Astrocyte (in vitro differentiated cells and primary cell): ENCODE data around the gene TNFRSF21.

Experiments used
- CTCF ChIP-seq: IDR thresholded peaks from 2 replicates; pipeline ENCODE4 v1.5.1; 2011; ENCODE audit warnings: low read depth, mild to moderate bottlenecking, inconsistent platforms, low read length, moderate library complexity; ENCODE audit not compliant: insufficient read depth
- EZH2 ChIP-seq: IDR thresholded peaks from 2 replicates; pipeline ENCODE4 v1.6.1; 2012; ENCODE audit warnings: mild to moderate bottlenecking, low read length, inconsistent platforms; ENCODE audit not compliant: insufficient read depth

- TF ChIP-seq EZH2 (no peak), CTCF (no peak)
Observed at GRCh38 chr6:47251396-47251795, 58.3 kb downstream of the TNFRSF21 start.
